Activated naive CD4-positive, alpha-beta T cell treated with anti-CD3 and anti-CD28 coated beads, Interleukin-2, amount 50 U/mL, for 72 hours (primary cell): ENCODE measurements around the gene TCTN1. TPM values are rescaled to one million over a fixed set of nuclear protein-coding genes. Genes with fewer than 3 reads are reported as not detected.
"Not testable (repeated sequence)": the region's sequence is repeated elsewhere in the genome, so short reads cannot be mapped to it uniquely, and the experiment has no call there.

Source experiments
- ATAC-seq, 2 donors: fragments of 150-1000 bp; cut with Tn5 transposase; 2 replicates each; pipeline ENCODE4 v1.10.0; 2021; ENCODE audit warnings: mild to moderate bottlenecking in 2 of 2, moderate library complexity in 2 of 2
- DNase-seq, 2 donors: peaks; one replicate each; pipeline ENCODE4 v3.0.0; 2021 to 2022; ENCODE audit warnings: low spot score in 2 of 2
- H3K27ac Mint-ChIP-seq, 2 donors: one replicate each; pipeline ENCODE4 v1.8.0; 2022; ENCODE audit warnings: mild to moderate bottlenecking in 2 of 2, mixed read lengths in 2 of 2
- H3K36me3 Mint-ChIP-seq, 2 donors: one replicate each; pipeline ENCODE4 v1.8.0; 2022; ENCODE audit warnings: mixed read lengths in 2 of 2
- H3K9me3 Mint-ChIP-seq, 2 donors: one replicate each; pipeline ENCODE4 v1.8.0; 2022; ENCODE audit warnings: mixed read lengths in 2 of 2
- total RNA-seq, 2 donors: library from RNA; stranded (reverse); gene quantifications; one replicate each; pipeline ENCODE4 v1.2.3, GENCODE V29; 2022

The TCTN1 gene
- total RNA-seq, 2 donors from 2014 or later = 3.3 to 10.4 TPM

- H3K36me3 Mint-ChIP-seq, H3K27ac Mint-ChIP-seq, ATAC-seq, DNase-seq, H3K9me3 Mint-ChIP-seq: not testable (repeated sequence)
Observed at GRCh38 chr12:110654238-110654637, 40.3 kb downstream of the TCTN1 start.

GRCh38 chr12:110656071-110656655 is 42.2 kb downstream of the TCTN1 start:
- Mint-ChIP-seq H3K36me3 (peaks cover 1 to 8% of the 10 kb centered on the region in 2 donors), H3K27ac (no peak overlapping the region), H3K9me3 (peaks cover under 1% of the 10 kb centered on the region in 2 donors)
- DNase-seq = no peak
- ATAC-seq = no peak

- peaks cover 3% of the 10 kb centered on the region in 2 donors for H3K9me3 Mint-ChIP-seq
- DNase-seq (no peak), ATAC-seq (no peak)
- H3K36me3 Mint-ChIP-seq = peaks cover 11% of the 10 kb centered on the region in 2 donors
- H3K27ac Mint-ChIP-seq = peak overlapping the region in 1 of 2 donors; percentile 58
Observed at GRCh38 chr12:110657747-110658146, 43.8 kb downstream of the TCTN1 start.

- Mint-ChIP-seq H3K9me3 (peaks cover 3% of the 10 kb centered on the region in 2 donors), H3K27ac (peak overlapping the region in 1 of 2 donors; percentile 58), H3K36me3 (peaks cover 11% of the 10 kb centered on the region in 2 donors)
- ATAC-seq (no peak), DNase-seq (no peak)
Observed at GRCh38 chr12:110658242-110658641, 44.3 kb downstream of the TCTN1 start.

- H3K27ac Mint-ChIP-seq = peak overlapping the region in 1 of 2 donors; percentile 58
- H3K9me3 Mint-ChIP-seq = peaks cover 3% of the 10 kb centered on the region in 2 donors
- peaks cover 11 to 12% of the 10 kb centered on the region in 2 donors for H3K36me3 Mint-ChIP-seq
- DNase-seq = no peak
- ATAC-seq = no peak
Observed at GRCh38 chr12:110658878-110659277, 44.9 kb downstream of the TCTN1 start.

GRCh38 chr12:110661337-110661972 is 47.5 kb downstream of the TCTN1 start:
- H3K36me3 Mint-ChIP-seq = peaks cover 23 to 33% of the 10 kb centered on the region in 2 donors
- ATAC-seq = peak; percentile 63 to 89
- peak overlapping the region; percentile 85 to 88 for H3K27ac Mint-ChIP-seq
- DNase-seq = peak; percentile 16 to 68
- peaks cover 10 to 11% of the 10 kb centered on the region in 2 donors for H3K9me3 Mint-ChIP-seq

- no peak overlapping the region for H3K27ac Mint-ChIP-seq
- peaks cover 8 to 12% of the 10 kb centered on the region in 2 donors for H3K9me3 Mint-ChIP-seq
- H3K36me3 Mint-ChIP-seq = peaks cover 20 to 39% of the 10 kb centered on the region in 2 donors
- no peak for DNase-seq
- ATAC-seq = no peak
Observed at GRCh38 chr12:110666892-110667291, 53.0 kb downstream of the TCTN1 start.

- DNase-seq (no peak), ATAC-seq (no peak)
- no peak overlapping the region for H3K27ac Mint-ChIP-seq
- H3K9me3 Mint-ChIP-seq = peaks cover 8 to 12% of the 10 kb centered on the region in 2 donors
- peaks cover 17 to 39% of the 10 kb centered on the region in 2 donors for H3K36me3 Mint-ChIP-seq
Observed at GRCh38 chr12:110667671-110668070, 53.7 kb downstream of the TCTN1 start.

GRCh38 chr12:110668480-110669192 is 54.7 kb downstream of the TCTN1 start:
- peaks cover 17 to 39% of the 10 kb centered on the region in 2 donors for H3K36me3 Mint-ChIP-seq
- DNase-seq (no peak), ATAC-seq (no peak)
- H3K27ac Mint-ChIP-seq = peak overlapping the region; percentile 76 to 95
- H3K9me3 Mint-ChIP-seq = peaks cover 8 to 12% of the 10 kb centered on the region in 2 donors

GRCh38 chr12:110669193-110669502 is 55.2 kb downstream of the TCTN1 start:
- Mint-ChIP-seq H3K27ac (peak overlapping the region; percentile 76 to 95), H3K9me3 (peaks cover 8 to 12% of the 10 kb centered on the region in 2 donors), H3K36me3 (peaks cover 17 to 36% of the 10 kb centered on the region in 2 donors)
- ATAC-seq (no peak), DNase-seq (no peak)

- peaks cover 14 to 33% of the 10 kb centered on the region in 2 donors for H3K36me3 Mint-ChIP-seq
- DNase-seq (no peak), ATAC-seq (peak; percentile 53 to 87)
- H3K9me3 Mint-ChIP-seq = peaks cover 5 to 8% of the 10 kb centered on the region in 2 donors
- H3K27ac Mint-ChIP-seq = peak overlapping the region in 1 of 2 donors; percentile 76
Observed at GRCh38 chr12:110670161-110670701, 56.3 kb downstream of the TCTN1 start.

- Mint-ChIP-seq H3K36me3 (peaks cover 5 to 8% of the 10 kb centered on the region in 2 donors), H3K9me3 (peaks cover 3 to 5% of the 10 kb centered on the region in 2 donors), H3K27ac (no peak overlapping the region)
- DNase-seq = no peak
- no peak for ATAC-seq
Observed at GRCh38 chr12:110676171-110676570, 62.2 kb downstream of the TCTN1 start.

GRCh38 chr12:110677206-110677911 is 63.4 kb downstream of the TCTN1 start:
- H3K36me3 Mint-ChIP-seq = peaks cover 5 to 8% of the 10 kb centered on the region in 2 donors
- peaks cover 3 to 5% of the 10 kb centered on the region in 2 donors for H3K9me3 Mint-ChIP-seq
- ATAC-seq = peak in 1 of 2 donors; percentile 89
- peak overlapping the region; percentile 35 to 56 for H3K27ac Mint-ChIP-seq
- no peak for DNase-seq

GRCh38 chr12:110677982-110678381 is 64.1 kb downstream of the TCTN1 start:
- H3K27ac Mint-ChIP-seq = peak overlapping the region in 1 of 2 donors; percentile 77
- DNase-seq (no peak), ATAC-seq (peak in 1 of 2 donors; percentile 4)
- peaks cover 3 to 5% of the 10 kb centered on the region in 2 donors for H3K9me3 Mint-ChIP-seq
- H3K36me3 Mint-ChIP-seq = peaks cover 5 to 8% of the 10 kb centered on the region in 2 donors

- ATAC-seq (no peak), DNase-seq (no peak)
- Mint-ChIP-seq H3K27ac (no peak overlapping the region), H3K9me3 (peaks cover 3 to 5% of the 10 kb centered on the region in 2 donors), H3K36me3 (peaks cover 5 to 7% of the 10 kb centered on the region in 2 donors)
Observed at GRCh38 chr12:110679201-110679600, 65.3 kb downstream of the TCTN1 start.

GRCh38 chr12:110680032-110680431 is 66.1 kb downstream of the TCTN1 start:
- ATAC-seq (no peak), DNase-seq (no peak)
- Mint-ChIP-seq H3K9me3 (no peaks in the 10 kb centered on the region), H3K36me3 (no peaks in the 10 kb centered on the region), H3K27ac (no peak overlapping the region)
